Erythroblast (primary cell): Measurements from ENCODE around the gene ZC3H7B.

Source experiments
- GATA1 ChIP-seq: IDR thresholded peaks from 2 replicates; pipeline ENCODE4 v1.6.1; 2011; ENCODE audit warnings: low read depth, mild to moderate bottlenecking, control low read depth, low read length, moderate library complexity
- POLR2A ChIP-seq: IDR thresholded peaks from 2 replicates; pipeline ENCODE4 v1.6.1; 2011; ENCODE audit warnings: mild to moderate bottlenecking, low read length

GRCh38 chr22:41353862-41354575, 52.7 kb downstream of the ZC3H7B start:
- no peak for TF ChIP-seq POLR2A
- no peak for TF ChIP-seq GATA1
